ENCODE data around the gene NEGR1. TPM values are rescaled to one million over a fixed set of nuclear protein-coding genes. Genes with fewer than 3 reads are reported as not detected.

The NEGR1 gene
- total RNA-seq, 2 experiments from 2014 or later, result not detected

DNA sequence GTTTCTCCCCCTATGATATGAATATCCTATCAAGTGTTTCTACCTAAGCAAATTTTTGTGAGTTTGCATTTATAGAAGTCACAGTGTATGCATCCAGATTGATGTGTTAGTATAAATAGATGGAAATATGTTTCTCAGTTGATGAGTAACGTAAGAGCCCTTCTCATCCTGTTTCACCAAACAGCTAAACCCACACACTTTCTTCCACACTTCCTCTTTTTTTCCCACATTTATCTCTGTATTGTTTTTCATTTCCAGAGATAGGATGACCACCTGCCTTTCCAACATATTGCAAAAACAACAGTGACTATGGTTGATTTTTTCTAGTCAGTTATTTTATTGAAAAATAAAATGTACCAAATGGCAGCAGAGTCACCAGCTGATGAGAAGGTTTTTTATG is 490.1 kb downstream of the NEGR1 start:
- no peak for DNase-seq
- ATAC-seq (ENCODE audit: low read depth), result no peak
- POLR2A ChIA-PET, result no interaction called here
- Mint-ChIP-seq H3K4me3 (no peak overlapping the region), H3K9me3 (no peaks in the 10 kb centered on the region), H3K36me3 (no peaks in the 10 kb centered on the region), H3K4me1 (no peaks in the 10 kb centered on the region), H3K27me3 (no peaks in the 10 kb centered on the region), H3K27ac (no peak overlapping the region)

DNA sequence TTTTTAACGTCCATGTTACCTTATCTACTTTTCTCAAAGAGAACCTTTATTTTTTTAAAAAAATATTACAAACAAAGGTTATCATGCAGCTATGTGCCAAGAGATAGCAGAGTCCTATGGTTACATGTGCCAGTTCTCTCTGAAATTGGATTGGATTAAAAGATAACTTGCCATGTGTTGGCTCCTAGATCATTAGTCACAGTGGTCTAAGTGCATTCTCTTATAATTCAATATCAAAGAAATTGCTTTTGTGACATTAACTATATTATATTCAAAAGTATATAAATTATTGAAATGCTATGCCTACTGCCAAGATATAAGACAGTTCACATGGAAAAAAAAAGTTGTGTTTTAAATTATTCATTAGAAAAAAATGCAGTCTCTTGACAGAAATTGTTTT is 494.2 kb downstream of the NEGR1 start:
- no peak for ATAC-seq (ENCODE audit: low read depth)
- POLR2A ChIA-PET, result no interaction called here

DNA sequence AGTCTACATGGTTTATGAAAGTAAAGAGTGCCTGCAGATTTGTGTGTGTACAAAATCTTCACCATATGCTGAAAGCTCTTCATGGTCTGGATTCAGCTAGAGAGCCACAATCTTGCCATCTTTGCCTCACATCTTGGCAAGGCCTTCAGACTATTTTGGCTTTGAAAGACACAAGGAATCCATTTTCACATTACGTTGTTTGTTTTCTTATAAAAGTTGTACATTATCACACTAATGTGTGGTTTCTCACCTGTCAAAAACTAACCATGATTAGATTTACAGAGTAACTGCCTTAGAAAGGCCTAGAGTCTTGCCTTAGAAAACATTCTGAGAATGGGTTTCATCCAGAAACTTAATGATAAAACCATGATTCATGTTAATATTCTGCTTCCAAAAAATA is 494.6 kb downstream of the NEGR1 start:
- no peaks in the 10 kb centered on the region for H3K36me3 Mint-ChIP-seq
- no peaks in the 10 kb centered on the region for H3K27me3 Mint-ChIP-seq
- no peaks in the 10 kb centered on the region for H3K4me1 Mint-ChIP-seq
- POLR2A ChIA-PET, result no interaction called here
- no peak for DNase-seq
- H3K9me3 Mint-ChIP-seq, result no peaks in the 10 kb centered on the region
- H3K4me3 Mint-ChIP-seq, result no peak overlapping the region
- no peak overlapping the region for H3K27ac Mint-ChIP-seq
- no peak for ATAC-seq (ENCODE audit: low read depth)

More for the DNA sequence above, 494.2 kb downstream of the NEGR1 start:
- DNase-seq, result no peak
- no peaks in the 10 kb centered on the region for H3K9me3 Mint-ChIP-seq
- H3K36me3 Mint-ChIP-seq, result no peaks in the 10 kb centered on the region
- no peak overlapping the region for H3K27ac Mint-ChIP-seq
- no peaks in the 10 kb centered on the region for H3K4me1 Mint-ChIP-seq
- no peak overlapping the region for H3K4me3 Mint-ChIP-seq
- no peaks in the 10 kb centered on the region for H3K27me3 Mint-ChIP-seq

DNA sequence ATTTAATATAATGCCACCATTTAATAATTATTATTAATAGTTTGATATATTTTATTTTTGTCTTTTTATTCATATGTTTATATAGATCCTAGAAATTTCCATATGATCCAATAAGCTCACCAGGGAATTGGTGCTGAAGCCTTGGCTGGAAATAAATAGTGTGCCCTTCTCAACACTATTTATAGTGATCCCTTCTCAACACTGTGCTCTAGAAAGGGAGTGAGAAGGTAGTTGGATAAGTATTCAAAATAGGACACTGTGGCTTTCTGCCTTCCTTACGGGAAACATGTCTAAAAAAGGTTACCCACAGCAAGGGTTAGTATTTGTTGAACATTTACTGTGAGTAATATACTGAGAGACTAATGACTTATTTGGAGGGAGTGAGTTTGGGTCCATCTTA is 496.1 kb downstream of the NEGR1 start:
- Mint-ChIP-seq H3K4me3 (no peak overlapping the region), H3K9me3 (no peaks in the 10 kb centered on the region), H3K4me1 (no peaks in the 10 kb centered on the region), H3K36me3 (no peaks in the 10 kb centered on the region), H3K27ac (no peak overlapping the region), H3K27me3 (no peaks in the 10 kb centered on the region)
- ATAC-seq (ENCODE audit: low read depth), result no peak
- POLR2A ChIA-PET, result no interaction called here
- DNase-seq, result no peak

DNA sequence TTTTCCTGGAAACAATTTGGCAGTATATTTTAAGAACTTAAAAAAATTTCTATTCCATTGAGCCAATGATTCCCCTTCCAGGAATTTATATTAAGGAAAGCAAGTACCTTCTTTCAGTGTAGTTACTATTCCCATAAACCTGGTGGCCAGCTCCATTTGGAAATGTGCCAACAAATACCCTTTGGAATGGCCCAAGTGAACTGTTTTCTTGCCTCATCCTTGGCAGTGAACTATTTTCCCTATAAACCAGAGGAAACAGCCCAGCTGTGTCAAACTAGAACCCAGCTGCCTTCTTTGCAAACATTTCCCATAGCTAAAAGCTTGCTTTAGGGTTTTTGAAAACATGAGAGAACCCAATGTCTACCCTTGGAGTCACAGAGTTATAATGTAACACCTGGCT is 496.9 kb downstream of the NEGR1 start:
- no peaks in the 10 kb centered on the region for H3K36me3 Mint-ChIP-seq
- H3K9me3 Mint-ChIP-seq, result peaks cover 2% of the 10 kb centered on the region
- no peak overlapping the region for H3K4me3 Mint-ChIP-seq
- H3K4me1 Mint-ChIP-seq, result no peaks in the 10 kb centered on the region
- H3K27ac Mint-ChIP-seq, result no peak overlapping the region
- POLR2A ChIA-PET, result no interaction called here
- ATAC-seq (ENCODE audit: low read depth) (no peak), DNase-seq (no peak)
- H3K27me3 Mint-ChIP-seq, result no peaks in the 10 kb centered on the region

DNA sequence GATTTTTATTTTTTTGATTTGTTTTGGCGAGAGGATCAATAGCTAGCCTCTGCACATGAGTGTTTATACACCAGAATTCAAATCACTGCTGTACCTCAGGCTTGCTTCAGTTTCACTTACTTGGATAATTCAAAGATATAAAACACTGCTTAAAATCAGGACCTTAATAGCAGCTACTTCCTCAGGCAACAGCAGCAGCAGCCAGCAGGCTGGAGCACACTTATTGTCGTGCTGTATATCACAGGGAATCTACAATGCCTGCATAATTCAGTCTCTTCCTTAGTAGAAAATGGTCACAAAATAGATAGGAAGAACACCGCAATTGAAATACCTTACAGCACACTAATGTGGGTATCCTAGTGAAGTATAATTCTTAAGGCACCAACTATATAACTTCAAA is 497.3 kb downstream of the NEGR1 start:
- Mint-ChIP-seq H3K27ac (no peak overlapping the region), H3K27me3 (no peaks in the 10 kb centered on the region), H3K36me3 (no peaks in the 10 kb centered on the region), H3K9me3 (peaks cover 2% of the 10 kb centered on the region), H3K4me3 (no peak overlapping the region), H3K4me1 (no peaks in the 10 kb centered on the region)
- DNase-seq (no peak), ATAC-seq (ENCODE audit: low read depth) (no peak)
- POLR2A ChIA-PET, result no interaction called here

DNA sequence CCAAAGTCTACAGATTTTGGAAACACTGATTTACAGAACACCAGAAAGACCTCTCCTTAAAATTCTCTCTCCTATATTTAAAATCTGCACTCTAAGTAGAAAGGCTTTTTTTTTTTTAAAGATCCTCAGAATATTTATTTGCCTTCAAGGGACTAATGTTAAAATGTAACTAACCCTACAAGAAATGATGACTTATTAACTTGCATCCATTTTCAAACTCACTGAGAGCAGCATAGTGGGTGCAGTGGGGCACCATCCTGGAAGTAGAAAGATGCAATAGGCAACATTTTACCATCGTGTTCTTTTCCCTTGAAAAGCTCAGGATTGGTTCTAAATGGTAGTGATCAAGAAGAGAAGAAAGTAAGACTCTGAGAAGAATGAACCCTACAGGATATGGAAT is 498.1 kb downstream of the NEGR1 start:
- no peaks in the 10 kb centered on the region for H3K27me3 Mint-ChIP-seq
- DNase-seq, result no peak
- no peak for ATAC-seq (ENCODE audit: low read depth)
- no peaks in the 10 kb centered on the region for H3K4me1 Mint-ChIP-seq
- H3K9me3 Mint-ChIP-seq, result peaks cover 2% of the 10 kb centered on the region
- no peaks in the 10 kb centered on the region for H3K36me3 Mint-ChIP-seq
- H3K4me3 Mint-ChIP-seq, result no peak overlapping the region
- POLR2A ChIA-PET, result no interaction called here
- no peak overlapping the region for H3K27ac Mint-ChIP-seq

DNA sequence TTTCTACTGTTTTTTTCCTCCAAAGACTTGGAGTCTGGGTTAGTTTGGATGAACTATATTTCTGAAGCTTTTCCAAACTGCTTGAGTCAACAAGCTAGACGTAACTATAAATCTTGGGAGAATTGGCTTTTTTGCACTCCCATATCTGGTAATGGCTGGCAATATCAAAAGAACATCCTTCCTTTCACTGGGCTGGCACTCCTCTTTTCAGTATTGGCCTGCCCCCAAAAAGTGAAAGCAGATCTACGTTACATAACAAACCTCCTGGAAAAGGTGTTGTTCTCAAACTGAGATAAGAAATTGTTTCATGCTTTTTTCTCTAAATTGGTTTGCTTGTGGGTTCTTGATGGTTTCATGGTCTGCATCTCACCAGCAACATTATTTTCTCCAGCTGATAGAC is 499.3 kb downstream of the NEGR1 start:
- no peaks in the 10 kb centered on the region for H3K36me3 Mint-ChIP-seq
- DNase-seq (no peak), ATAC-seq (ENCODE audit: low read depth) (no peak)
- H3K4me3 Mint-ChIP-seq, result no peak overlapping the region
- H3K27me3 Mint-ChIP-seq, result no peaks in the 10 kb centered on the region
- H3K27ac Mint-ChIP-seq, result no peak overlapping the region
- peaks cover 2% of the 10 kb centered on the region for H3K9me3 Mint-ChIP-seq
- no peaks in the 10 kb centered on the region for H3K4me1 Mint-ChIP-seq
- POLR2A ChIA-PET, result no interaction called here

DNA sequence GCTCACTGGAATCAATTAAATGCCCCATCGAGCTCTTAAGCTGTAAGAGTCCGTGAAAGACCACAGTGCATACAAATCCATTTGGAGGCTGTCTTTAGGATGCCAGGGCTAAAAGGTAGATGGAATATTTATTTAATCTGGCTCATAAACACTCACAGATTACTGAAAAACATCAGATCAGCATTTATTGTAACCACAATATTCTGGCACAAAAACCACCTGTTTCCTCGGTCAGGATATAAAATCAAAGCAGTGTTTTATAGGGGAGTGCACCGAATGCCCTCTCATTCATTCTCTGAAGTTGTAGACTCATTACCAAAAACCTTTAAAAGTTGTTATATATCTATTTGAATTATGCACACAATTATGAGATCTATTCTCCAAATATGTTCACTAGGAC is 500.9 kb downstream of the NEGR1 start:
- Mint-ChIP-seq H3K4me1 (no peaks in the 10 kb centered on the region), H3K27me3 (no peaks in the 10 kb centered on the region), H3K9me3 (peaks cover 2% of the 10 kb centered on the region), H3K4me3 (no peak overlapping the region), H3K36me3 (no peaks in the 10 kb centered on the region), H3K27ac (no peak overlapping the region)
- DNase-seq, result no peak
- ATAC-seq (ENCODE audit: low read depth), result no peak
- POLR2A ChIA-PET, result no interaction called here

DNA sequence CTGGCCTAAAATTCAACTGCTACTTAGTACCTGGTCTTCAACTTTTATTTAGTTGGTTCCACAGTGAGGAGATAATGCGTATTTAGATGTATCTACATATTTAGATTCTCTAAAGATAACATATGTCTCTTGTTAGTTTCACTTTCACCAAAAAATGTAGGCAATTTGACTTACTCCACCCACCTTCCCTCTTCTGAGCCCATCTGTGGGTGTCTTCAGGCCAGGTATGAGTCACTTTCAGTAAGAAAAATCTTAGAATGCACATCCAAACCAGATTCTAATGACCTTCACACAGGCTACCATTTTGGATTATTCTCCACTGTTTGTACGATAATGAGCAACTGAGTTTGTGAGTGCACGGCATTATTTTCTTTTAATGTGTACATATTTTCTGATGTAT is 501.7 kb downstream of the NEGR1 start:
- Mint-ChIP-seq H3K36me3 (no peaks in the 10 kb centered on the region), H3K4me3 (no peak overlapping the region), H3K4me1 (no peaks in the 10 kb centered on the region), H3K9me3 (peaks cover 2% of the 10 kb centered on the region), H3K27me3 (no peaks in the 10 kb centered on the region), H3K27ac (no peak overlapping the region)
- DNase-seq (no peak), ATAC-seq (ENCODE audit: low read depth) (no peak)
- POLR2A ChIA-PET, result no interaction called here

DNA sequence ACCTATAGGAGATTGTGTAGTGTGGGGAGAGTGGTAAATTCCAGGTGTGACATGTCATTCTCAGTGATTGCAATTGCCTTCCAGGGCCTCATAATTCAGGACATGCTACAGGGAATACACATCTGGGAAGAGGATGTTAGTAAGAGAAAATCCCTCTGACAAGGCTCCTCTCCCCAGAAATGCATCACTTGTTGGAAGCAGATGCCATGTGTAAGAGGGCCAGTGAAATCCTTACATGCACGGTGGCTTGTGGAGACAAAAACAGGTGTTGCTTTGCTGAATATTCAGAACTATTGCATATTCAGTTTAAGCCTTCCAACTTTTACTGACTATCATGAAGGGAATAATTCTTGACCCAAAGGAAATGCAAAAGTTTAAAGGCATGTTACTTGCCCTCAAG is 503.4 kb downstream of the NEGR1 start:
- no peak overlapping the region for H3K4me3 Mint-ChIP-seq

DNA sequence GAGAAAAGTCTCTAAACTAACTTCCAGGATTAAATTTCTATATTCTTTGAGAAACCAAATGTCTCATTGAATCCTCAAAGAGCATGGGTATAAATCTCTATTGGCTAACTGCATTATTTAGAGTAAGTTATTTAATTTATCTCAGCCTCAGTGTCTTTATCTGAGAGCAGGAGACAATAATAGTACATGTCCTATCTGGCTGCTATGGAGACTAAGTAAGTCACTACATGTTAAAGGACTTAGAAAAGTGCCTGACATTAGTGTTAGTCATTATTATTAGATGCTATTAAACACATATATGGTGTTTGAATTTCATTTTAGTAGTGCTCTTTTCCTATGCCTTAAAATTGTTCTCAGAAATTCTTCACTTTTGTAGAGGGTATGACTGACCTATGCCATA is 505.2 kb downstream of the NEGR1 start:
- Mint-ChIP-seq H3K27me3 (no peaks in the 10 kb centered on the region), H3K4me1 (no peaks in the 10 kb centered on the region), H3K4me3 (no peak overlapping the region), H3K9me3 (peaks cover 2% of the 10 kb centered on the region), H3K36me3 (no peaks in the 10 kb centered on the region), H3K27ac (no peak overlapping the region)
- no peak for DNase-seq
- POLR2A ChIA-PET, result no interaction called here
- ATAC-seq (ENCODE audit: low read depth), result no peak

More for the DNA sequence above, 503.4 kb downstream of the NEGR1 start:
- POLR2A ChIA-PET, result no interaction called here
- H3K4me1 Mint-ChIP-seq, result no peaks in the 10 kb centered on the region
- H3K27ac Mint-ChIP-seq, result no peak overlapping the region
- DNase-seq (no peak), ATAC-seq (ENCODE audit: low read depth) (no peak)
- H3K27me3 Mint-ChIP-seq, result no peaks in the 10 kb centered on the region
- peaks cover 2% of the 10 kb centered on the region for H3K9me3 Mint-ChIP-seq
- H3K36me3 Mint-ChIP-seq, result no peaks in the 10 kb centered on the region

DNA sequence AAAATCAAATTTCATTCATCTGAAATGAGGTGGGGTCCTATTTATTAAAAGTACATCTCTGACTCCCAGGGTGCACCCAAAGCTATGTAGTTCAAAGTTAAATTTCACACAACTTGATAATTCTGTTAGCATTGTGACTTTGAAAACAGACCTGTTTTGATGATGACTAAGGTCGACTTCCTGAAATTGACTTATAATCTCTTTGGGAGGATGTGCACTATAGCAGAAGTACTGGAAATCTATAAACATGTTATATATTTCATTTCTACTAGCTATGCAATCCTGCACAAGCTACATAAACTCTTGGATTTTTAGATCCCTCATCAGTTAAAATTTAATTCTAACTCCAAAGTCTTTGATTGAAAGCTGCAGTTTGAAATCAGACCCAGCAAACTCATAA is 507.6 kb downstream of the NEGR1 start:
- H3K4me1 Mint-ChIP-seq, result no peaks in the 10 kb centered on the region
- DNase-seq (no peak), ATAC-seq (ENCODE audit: low read depth) (no peak)
- H3K36me3 Mint-ChIP-seq, result no peaks in the 10 kb centered on the region
- POLR2A ChIA-PET, result no interaction called here
- no peaks in the 10 kb centered on the region for H3K27me3 Mint-ChIP-seq
- no peak overlapping the region for H3K27ac Mint-ChIP-seq
- H3K4me3 Mint-ChIP-seq, result no peak overlapping the region
- H3K9me3 Mint-ChIP-seq, result no peaks in the 10 kb centered on the region

DNA sequence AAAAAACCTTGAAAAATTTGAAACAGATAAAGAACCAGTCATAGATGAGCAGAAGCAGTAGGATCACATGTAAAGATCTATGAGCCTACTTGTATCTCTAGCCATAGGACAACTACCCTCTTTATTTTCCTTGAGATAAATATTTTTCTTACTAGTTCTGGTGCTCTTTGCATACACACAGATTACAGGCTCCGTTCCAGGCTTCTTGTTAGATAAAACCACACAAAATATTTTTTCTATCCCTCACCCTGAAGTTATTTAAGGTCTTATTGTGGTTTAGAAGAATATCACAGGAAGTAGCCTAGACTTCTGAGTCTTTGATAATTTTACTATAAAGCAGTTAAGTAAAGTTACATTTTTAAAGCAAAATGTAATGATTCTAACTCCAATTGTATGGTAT is 512.2 kb downstream of the NEGR1 start:
- POLR2A ChIA-PET, result no interaction called here
- H3K9me3 Mint-ChIP-seq, result no peaks in the 10 kb centered on the region
- H3K4me1 Mint-ChIP-seq, result no peaks in the 10 kb centered on the region
- H3K27me3 Mint-ChIP-seq, result no peaks in the 10 kb centered on the region
- no peaks in the 10 kb centered on the region for H3K36me3 Mint-ChIP-seq
- H3K4me3 Mint-ChIP-seq, result no peak overlapping the region
- H3K27ac Mint-ChIP-seq, result no peak overlapping the region
- ATAC-seq (ENCODE audit: low read depth) (no peak), DNase-seq (no peak)

DNA sequence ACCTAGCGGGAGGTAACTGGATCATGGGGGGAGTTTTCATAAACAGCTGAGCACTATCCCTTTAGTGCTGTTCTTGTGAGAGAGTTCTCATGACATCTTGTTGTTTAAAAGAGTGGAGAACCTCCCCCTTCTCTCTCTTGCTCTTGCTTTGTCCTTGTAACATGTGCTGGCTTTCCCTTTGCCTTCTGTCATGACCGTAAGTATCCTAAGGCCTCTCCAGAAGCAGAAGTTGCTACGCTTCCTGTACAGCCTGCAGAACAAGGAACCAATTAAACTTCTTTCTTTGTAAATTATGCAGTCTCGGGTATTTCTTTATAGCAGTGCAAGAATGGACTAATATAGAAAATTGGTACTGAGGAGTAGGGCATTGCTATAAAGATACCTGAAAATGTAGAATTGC is 515.6 kb downstream of the NEGR1 start:
- H3K9me3 Mint-ChIP-seq, result peaks cover 2% of the 10 kb centered on the region
- DNase-seq (no peak), ATAC-seq (ENCODE audit: low read depth) (no peak)
- POLR2A ChIA-PET, result no interaction called here
- no peak overlapping the region for H3K27ac Mint-ChIP-seq
- H3K36me3 Mint-ChIP-seq, result no peaks in the 10 kb centered on the region
- H3K4me3 Mint-ChIP-seq, result no peak overlapping the region
- H3K27me3 Mint-ChIP-seq, result no peaks in the 10 kb centered on the region
- H3K4me1 Mint-ChIP-seq, result no peaks in the 10 kb centered on the region

Data from activated naive CD8-positive, alpha-beta T cell treated with anti-CD3 and anti-CD28 coated beads, Interleukin-2, amount 10 ng/mL, durations not matched to agents 7 days and 5 days (primary cell).